Colonic mucosa (tissue), 4 donors: ENCODE measurements around the gene ESYT3. TPM values are rescaled to one million over a fixed set of nuclear protein-coding genes. Genes with fewer than 3 reads are reported as not detected.
A peak's percentile ranks its signal among the peaks of the same experiment; 100 is the strongest.
"Not testable (repeated sequence)": the region's sequence is repeated elsewhere in the genome, so short reads cannot be mapped to it uniquely, and the experiment has no call there.

ENCODE experiments used
- DNase-seq: peaks from one replicate; pipeline ENCODE4 v3.0.0-alpha.2; 2020
- H3K27ac ChIP-seq: fragments of 200-600 bp; one replicate; pipeline ENCODE4 v1.8.0; 2021
- H3K27me3 ChIP-seq: fragments of 200-600 bp; one replicate; pipeline ENCODE4 v1.8.0; 2021
- H3K36me3 ChIP-seq: fragments of 200-600 bp; one replicate; pipeline ENCODE4 v1.8.0; 2021
- H3K4me1 ChIP-seq: fragments of 200-600 bp; one replicate; pipeline ENCODE4 v1.8.0; 2021; ENCODE audit warnings: mild to moderate bottlenecking
- H3K4me3 ChIP-seq: fragments of 200-600 bp; one replicate; pipeline ENCODE4 v1.8.0; 2021
- H3K9ac ChIP-seq, 2 donors: one replicate each; pipeline ENCODE4 v1.7.0; 2013; ENCODE audit warnings: control low read depth in 2 of 2, low read depth in 2 of 2, low read length in 2 of 2
- H3K9me3 ChIP-seq: fragments of 200-600 bp; one replicate; pipeline ENCODE4 v1.8.0; 2021
- CTCF ChIP-seq: fragments of 200-600 bp; IDR thresholded peaks from one replicate; pipeline ENCODE4 v1.8.0; 2022; ENCODE audit warnings: antibody characterized with exemption, mild to moderate bottlenecking
- intact Hi-C: fragments of 100-400 bp; cut with DNase I; formaldehyde crosslinking; loops from one replicate; pipeline ENCODE4 v1.14.1; 2022
- total RNA-seq, 2 donors: library from RNA; stranded (reverse); fragmentation: NEBNext Ultra II Directional in 1 of 2; extraction: Animal tissue kit (Norgen Biotek cat#: 25700) in 1 of 2; gene quantifications; one replicate each; pipeline ENCODE4 v1.2.1, GENCODE V29; 2021
- donor health status: healthy.
- donor health status: DM: no; HTN: no; CAD: no.
- donor health status: DM: no; HTN: no; CAD: no.

Gene ESYT3
- total RNA-seq, 2 donors from 2014 or later: 0.89 to 1.2 TPM

- Histone ChIP-seq H3K27me3 (no peaks in the 10 kb centered on the region), H3K36me3 (no peaks in the 10 kb centered on the region), H3K4me3 (no peak overlapping the region), H3K4me1 (no peaks in the 10 kb centered on the region), H3K9me3 (no peaks in the 10 kb centered on the region), H3K27ac (no peak overlapping the region), H3K9ac (no peak overlapping the region)
- DNase-seq: no peak
- intact Hi-C loops: no loop called here
- TF ChIP-seq CTCF: no peak
Observed at GRCh38 chr3:138426211-138426610, 8.2 kb upstream of the ESYT3 start.

- H3K27ac ChIP-seq, intact Hi-C loops, H3K9me3 ChIP-seq, H3K9ac ChIP-seq, H3K27me3 ChIP-seq, H3K36me3 ChIP-seq, DNase-seq, H3K4me3 ChIP-seq, H3K4me1 ChIP-seq: not testable (repeated sequence)
Observed at GRCh38 chr3:138426754-138427153, 7.7 kb upstream of the ESYT3 start.

GRCh38 chr3:138429665-138430064, 4.8 kb upstream of the ESYT3 start:
- H3K9ac ChIP-seq: no peak overlapping the region

GRCh38 chr3:138432576-138433240, 1.7 kb upstream of the ESYT3 start:
- Histone ChIP-seq H3K36me3 (no peaks in the 10 kb centered on the region), H3K9me3 (no peaks in the 10 kb centered on the region), H3K4me3 (no peak overlapping the region), H3K9ac (no peak overlapping the region), H3K4me1 (peaks cover 3% of the 10 kb centered on the region), H3K27me3 (peaks cover 22% of the 10 kb centered on the region), H3K27ac (no peak overlapping the region)
- intact Hi-C loops: no loop called here
- no peak for TF ChIP-seq CTCF
- no peak for DNase-seq

More at GRCh38 chr3:138429665-138430064, 4.8 kb upstream of the ESYT3 start:
- H3K4me3 ChIP-seq: no peak overlapping the region
- peaks cover 2% of the 10 kb centered on the region for H3K4me1 ChIP-seq
- DNase-seq: no peak
- H3K27ac ChIP-seq: no peak overlapping the region
- peaks cover 7% of the 10 kb centered on the region for H3K27me3 ChIP-seq
- TF ChIP-seq CTCF: no peak
- no peaks in the 10 kb centered on the region for H3K9me3 ChIP-seq
- no peaks in the 10 kb centered on the region for H3K36me3 ChIP-seq
- intact Hi-C loops: no loop called here

GRCh38 chr3:138433892-138434275, 532 bp upstream of the ESYT3 start:
- H3K27me3 ChIP-seq: peaks cover 22% of the 10 kb centered on the region
- TF ChIP-seq CTCF: no peak
- H3K36me3 ChIP-seq: no peaks in the 10 kb centered on the region
- no peak overlapping the region for H3K27ac ChIP-seq
- DNase-seq: no peak
- H3K9me3 ChIP-seq: no peaks in the 10 kb centered on the region
- intact Hi-C loops: no loop called here
- H3K4me1 ChIP-seq: peaks cover 3% of the 10 kb centered on the region
- no peak overlapping the region for H3K4me3 ChIP-seq
- H3K9ac ChIP-seq: no peak overlapping the region

- peak; percentile 18 for DNase-seq
- no peak for TF ChIP-seq CTCF
- H3K27me3 ChIP-seq: peaks cover 22% of the 10 kb centered on the region
- H3K9me3 ChIP-seq: no peaks in the 10 kb centered on the region
- H3K27ac ChIP-seq: no peak overlapping the region
- intact Hi-C loops: no loop called here
- no peak overlapping the region for H3K9ac ChIP-seq
- H3K4me1 ChIP-seq: peaks cover 3% of the 10 kb centered on the region
- H3K36me3 ChIP-seq: no peaks in the 10 kb centered on the region
- peak overlapping the region; percentile 57 for H3K4me3 ChIP-seq
Observed at GRCh38 chr3:138434875-138435772, 708 bp downstream of the ESYT3 start.
